ENCODE results near the gene ST6GAL1. TPM values are rescaled to one million over a fixed set of nuclear protein-coding genes. Genes with fewer than 3 reads are reported as not detected.

ST6GAL1 gene
- total and polyA plus RNA-seq, 2 of the 8 experiments (the other 6 are each of a cell fraction or from before 2014, with no cell fraction given) = 62.8 to 80.9 TPM

GRCh38 chr3:186998937-186999368, 68.6 kb downstream of the ST6GAL1 start:
- peaks cover 2% of the 10 kb centered on the region; the same call in 1 of the 2 replicates for H3K23me2 ChIP-seq (ENCODE audit: low read depth, low read length)
- H2BK12ac ChIP-seq (ENCODE audit: low read depth, low read length) = no peak overlapping the region
- no peak overlapping the region for H3K23ac ChIP-seq (ENCODE audit: insufficient read length)
- POLR2A ChIA-PET (ENCODE audit: partially characterized antibody) = interaction anchor here (0.7 to 1.9 kb wide), 12 partner anchors 9 to 83 kb away, joined by 3 to 10 read pairs (median 4); no protein-coding TSS in a partner anchor
- H3K36me3 ChIP-seq (ENCODE audit: control insufficient read depth in 2 of 4, insufficient read depth in 4 of 4, low read length in 3 of 4) = peaks cover 0 to 15% (median 3%) of the 10 kb centered on the region in 4 experiments; a peak in 4 of 8 replicates
- H3K14ac ChIP-seq (ENCODE audit: insufficient read length) = no peak overlapping the region
- CTCF ChIA-PET (ENCODE audit: partially characterized antibody) = interaction anchor here (1.0 to 1.6 kb wide), 2 partner anchors 150 to 296 kb away, joined by 3 read pairs; no protein-coding TSS in a partner anchor
- no peaks in the 10 kb centered on the region for H3K9me3 ChIP-seq (ENCODE audit: insufficient read depth in 2 of 2, low read depth in 1 of 2, low read length in 1 of 2)
- H3K56ac ChIP-seq (replicated peaks; ENCODE audit: insufficient read length, low read depth, low read length) = no peak overlapping the region
- FAIRE-seq = peak; percentile 90
- no peak overlapping the region for H3K4ac ChIP-seq (replicated peaks; ENCODE audit: insufficient read length, low read depth, low read length)
- H3K9ac ChIP-seq (replicated peaks in 1 of 4; ENCODE audit: extremely low read depth in 1 of 4, low read depth in 3 of 4, low read length in 3 of 4) = 0 out of 7 replicates have a peak overlapping the region, but pooled peaks of 1 of the 4 experiments have one; percentile 4
- peak overlapping the region; percentile 57 to 73 for H3K4me2 ChIP-seq (ENCODE audit: insufficient read depth in 1 of 2, low read depth in 2 of 2, low read length in 2 of 2)
- H4K20me1 ChIP-seq (replicated peaks in 1 of 2; ENCODE audit: control insufficient read depth in 1 of 2, insufficient read depth in 2 of 2, low read length in 2 of 2) = no peaks in the 10 kb centered on the region
- no peak overlapping the region for H4K91ac ChIP-seq (replicated peaks; ENCODE audit: insufficient read length, low read length)
- DNase-seq (ENCODE audit: low read depth in 1 of 2, low spot score in 2 of 2) = peak; percentile 76 to 90
- peaks cover 10% of the 10 kb centered on the region for H3K79me1 ChIP-seq (ENCODE audit: low read depth, low read length)
- H2AK5ac ChIP-seq (ENCODE audit: low read depth, low read length) = no peak overlapping the region
- H3K27ac ChIP-seq (ENCODE audit: low read depth, low read length) = peak overlapping the region; percentile 6; the same call in 1 of the 2 replicates
- H3K18ac ChIP-seq (ENCODE audit: extremely low read depth, low read length) = no peak overlapping the region; the same call in 1 of the 2 replicates
- peak overlapping the region; percentile 89 for H4K5ac ChIP-seq (ENCODE audit: insufficient read length, low read depth, low read length)
- peak overlapping the region in 1 of 4 experiments; percentile 36; a peak in 3 of 8 replicates for H3K4me3 ChIP-seq (ENCODE audit: extremely low read depth in 1 of 4, insufficient read depth in 2 of 4, low read depth in 3 of 4, low read length in 4 of 4)
- peaks cover 0 to 17% (median 8%) of the 10 kb centered on the region in 4 experiments; a peak in 5 of 7 replicates for H3K4me1 ChIP-seq (replicated peaks in 1 of 4; ENCODE audit: control insufficient read depth in 3 of 4, insufficient read depth in 4 of 4, low read length in 3 of 4)
- no peak overlapping the region for H2BK15ac ChIP-seq (ENCODE audit: low read length)
- no peaks in the 10 kb centered on the region for H3K27me3 ChIP-seq (replicated peaks in 1 of 4; ENCODE audit: control insufficient read depth in 3 of 4, extremely low read depth in 1 of 4, insufficient read depth in 3 of 4, low read length in 3 of 4)
- H2AFZ ChIP-seq (ENCODE audit: low read length) = no peak overlapping the region
- peaks cover 0 to 41% of the 10 kb centered on the region in 2 experiments; a peak in 3 of 4 replicates for H3K79me2 ChIP-seq (ENCODE audit: control insufficient read depth in 1 of 2, insufficient read depth in 2 of 2, low read length in 2 of 2)
- no peak overlapping the region for H2BK120ac ChIP-seq (replicated peaks; ENCODE audit: low read depth, low read length)
- WGBS, 2 experiments (ENCODE audit: extremely low coverage in 1 of 2, insufficient coverage in 1 of 2, insufficient read length in 1 of 2, insufficient replicate concordance in 2 of 2, low coverage in 1 of 2, low lambda C conversion rate in 2 of 2, missing lambda C conversion rate in 1 of 2) = 5% methylated on average over 9 of the region's 9 CpGs; no CpG with 5 or more reads in 1 of the 2 experiments
- H4K8ac ChIP-seq (ENCODE audit: extremely low read depth, insufficient read depth, low read length) = no peak overlapping the region
- no peak overlapping the region for H2BK20ac ChIP-seq (ENCODE audit: low read length)
- peak overlapping the region; percentile 74; the same call in 1 of the 2 replicates for H2BK5ac ChIP-seq (ENCODE audit: low read depth, low read length)
- TF ChIP-seq KDM5A (IDR thresholded peaks at IDR 0.05; ENCODE audit: low read length) = no peak
- no peak for TF ChIP-seq CBX8 (IDR thresholded peaks at IDR 0.05; ENCODE audit: borderline replicate concordance, low read depth, low read length)
- TF ChIP-seq GTF2F1 (IDR thresholded peaks at IDR 0.05; ENCODE audit: borderline replicate concordance, low read depth, low read length) = no peak
- TF ChIP-seq SAP30 (IDR thresholded peaks at IDR 0.05; ENCODE audit: insufficient read depth, insufficient replicate concordance, low read length) = no peak
- TF ChIP-seq POU5F1 (IDR thresholded peaks at IDR 0.05; ENCODE audit: low read depth, low read length) = peak; percentile 46; the same call in 1 of the 2 replicates
- TF ChIP-seq CTCF (IDR thresholded peaks at IDR 0.05; ENCODE audit: control extremely low read depth in 1 of 3, insufficient read depth in 1 of 3, low read depth in 1 of 3, low read length in 3 of 3) = no peak

All from H1 (cell line).